ENCODE results near the gene CAMTA2.

Gene CAMTA2

GRCh38 chr17:5000237-5000639, 12.8 kb upstream of the CAMTA2 start:
- no peak for DNase-seq

- DNase-seq: no peak
These were observed 12.1 kb upstream of the CAMTA2 start for GRCh38 chr17:4999430-5000093.

GRCh38 chr17:4998732-4999429, 11.4 kb upstream of the CAMTA2 start:
- no peak for DNase-seq

- DNase-seq: no peak
These were observed 10.7 kb upstream of the CAMTA2 start for GRCh38 chr17:4998027-4998731.

- peak; percentile 94 for DNase-seq
These were observed 10.0 kb upstream of the CAMTA2 start, which contains the start of the genes INCA1 and KIF1C for GRCh38 chr17:4997302-4998026. Gene INCA1, minus strand, starts transcription at chr17:4997522. Its CDS starts 3,085 bp downstream, at chr17:4994437. Gene KIF1C, plus strand, starts transcription at chr17:4997950. Its CDS starts 2,297 bp downstream, at chr17:5000247.

GRCh38 chr17:4994081-4994595, 6.7 kb upstream of the CAMTA2 start:
- no peak for DNase-seq

GRCh38 chr17:4987767-4988567, 492 bp upstream of the CAMTA2 start:
- no peak for DNase-seq

- peak; percentile 19 for DNase-seq
These were observed 1.1 kb downstream of the CAMTA2 start for GRCh38 chr17:4986403-4986802.

- DNase-seq: no peak
These were observed 5.2 kb downstream of the CAMTA2 start for GRCh38 chr17:4982305-4982704.

GRCh38 chr17:4980644-4981216, 6.7 kb downstream of the CAMTA2 start:
- peak; percentile 76 for DNase-seq

GRCh38 chr17:4978726-4979125, 8.7 kb downstream of the CAMTA2 start:
- DNase-seq: no peak

GRCh38 chr17:4974115-4974670, 13.3 kb downstream of the CAMTA2 start:
- DNase-seq: no peak

GRCh38 chr17:4973256-4974114, 14.0 kb downstream of the CAMTA2 start:
- no peak for DNase-seq

GRCh38 chr17:4972752-4973151, 14.7 kb downstream of the CAMTA2 start:
- DNase-seq: no peak

- DNase-seq: no peak
These were observed 15.2 kb downstream of the CAMTA2 start for GRCh38 chr17:4972322-4972721.

- DNase-seq: no peak
These were observed 15.6 kb downstream of the CAMTA2 start for GRCh38 chr17:4971826-4972225.

- DNase-seq: no peak
These were observed 17.2 kb downstream of the CAMTA2 start for GRCh38 chr17:4970273-4970672.

GRCh38 chr17:4969551-4970173, 17.8 kb downstream of the CAMTA2 start:
- peak; percentile 21 for DNase-seq

- peak; percentile 85 for DNase-seq
These were observed 18.4 kb downstream of the CAMTA2 start for GRCh38 chr17:4969047-4969550.
